PC-9 (cell line): ENCODE results near the gene DMAP1. TPM values are rescaled to one million over a fixed set of nuclear protein-coding genes. Genes with fewer than 3 reads are reported as not detected.

ENCODE experiments used
- BruUV-seq: library from RNA; stranded (reverse); fragments of 400-500 nt; replicated peaks from 2 replicates; lab custom pipeline; 2021; lab: Mats Ljungman, UMichigan
- CTCF ChIA-PET: fragments of 300-600 bp; sonication (Branson Sonifier 250); formaldehyde crosslinking; loops from one replicate; lab custom pipeline; 2022; ENCODE audit warnings: antibody characterized with exemption; lab: Charles Lee
- POLR2A ChIA-PET: fragments of 300-600 bp; sonication (Branson Sonifier 250); formaldehyde crosslinking; loops from one replicate; lab custom pipeline; 2022; ENCODE audit warnings: antibody characterized with exemption; ENCODE audit not compliant: unreplicated experiment; lab: Charles Lee
- DNase-seq, 2 experiments: peaks; one replicate each; pipeline versions ENCODE4 v3.0.0 to v3.0.0-alpha.2; 2015 to 2022; ENCODE audit warnings: mixed read lengths in 1 of 2
- H2AFZ ChIP-seq: fragments of 200-600 bp; sonication (generic); 2 replicates; pipeline ENCODE4 v1.8.1; 2017; ENCODE audit warnings: antibody characterized with exemption
- H3F3A ChIP-seq: fragments of 200-600 bp; sonication (generic); 2 replicates; pipeline ENCODE4 v1.8.1; 2017; ENCODE audit warnings: antibody characterized with exemption, mild to moderate bottlenecking, low read depth; ENCODE audit not compliant: insufficient read depth
- H3K27ac ChIP-seq: fragments of 200-600 bp; sonication (generic); 2 replicates; pipeline ENCODE4 v1.6.1; 2016; ENCODE audit warnings: mixed run types
- H3K27me3 ChIP-seq: fragments of 200-600 bp; sonication (generic); 2 replicates; pipeline ENCODE4 v1.6.1; 2016; ENCODE audit warnings: low read depth, mixed run types; ENCODE audit not compliant: insufficient read depth
- H3K36me3 ChIP-seq: fragments of 200-600 bp; sonication (generic); 2 replicates; pipeline ENCODE4 v1.6.1; 2016; ENCODE audit warnings: low read depth, mixed run types
- H3K4me1 ChIP-seq: fragments of 200-600 bp; sonication (generic); replicated peaks from 2 replicates; pipeline ENCODE4 v1.6.1; 2016; ENCODE audit warnings: mixed run types; ENCODE audit not compliant: insufficient read depth
- H3K4me2 ChIP-seq: fragments of 200-600 bp; sonication (generic); 2 replicates; pipeline ENCODE4 v1.6.1; 2017; ENCODE audit warnings: mixed run types
- H3K4me3 ChIP-seq: fragments of 200-600 bp; sonication (generic); 2 replicates; pipeline ENCODE4 v1.6.1; 2016; ENCODE audit warnings: mixed run types
- H3K79me2 ChIP-seq: fragments of 200-600 bp; sonication (generic); 2 replicates; pipeline ENCODE4 v1.6.1; 2017; ENCODE audit warnings: low read depth, mixed run types
- H3K9me2 ChIP-seq: fragments of 200-600 bp; sonication (generic); 2 replicates; pipeline ENCODE4 v1.8.1; 2017; ENCODE audit warnings: mild to moderate bottlenecking; ENCODE audit not compliant: insufficient read depth
- H3K9me3 ChIP-seq: fragments of 200-600 bp; sonication (generic); 2 replicates; pipeline ENCODE4 v1.8.1; 2016; ENCODE audit warnings: low read depth; ENCODE audit not compliant: insufficient read depth
- H4K20me1 ChIP-seq: fragments of 200-600 bp; sonication (generic); 2 replicates; pipeline ENCODE4 v1.8.1; 2017; ENCODE audit not compliant: insufficient read depth
- CTCF ChIP-seq: fragments of 200-600 bp; sonication (generic); conservative IDR thresholded peaks from 2 replicates; pipeline ENCODE4 v1.6.1; 2017; ENCODE audit warnings: mixed run types, antibody characterized with exemption, mild to moderate bottlenecking, moderate library complexity
- EZH2 ChIP-seq: fragments of 200-600 bp; sonication (generic); IDR thresholded peaks from 2 replicates; pipeline ENCODE4 v1.8.0; 2017; ENCODE audit warnings: antibody characterized with exemption, low read depth
- intact Hi-C: fragments of 100-400 bp; cut with micrococcal nuclease; formaldehyde crosslinking; loops from one replicate; pipeline ENCODE4 v1.10.0; 2022; ENCODE audit not compliant: unreplicated experiment
- total RNA-seq: library from RNA; stranded (reverse); gene quantifications from 2 replicates; pipeline ENCODE4 v1.2.3, GENCODE V29; 2021

DMAP1 gene
- total RNA-seq, 1 experiment from 2014 or later, result 54.2 TPM

GRCh38 chr1:44265656-44266358 is 52.5 kb downstream of the DMAP1 start:
- Histone ChIP-seq H4K20me1 (peaks cover 14% of the 10 kb centered on the region), H3F3A (no peaks in the 10 kb centered on the region), H2AFZ (no peak overlapping the region), H3K9me3 (no peaks in the 10 kb centered on the region), H3K9me2 (no peaks in the 10 kb centered on the region), H3K36me3 (no peaks in the 10 kb centered on the region), H3K27ac (no peak overlapping the region), H3K4me2 (no peak overlapping the region), H3K4me1 (peaks cover 14% of the 10 kb centered on the region), H3K27me3 (no peaks in the 10 kb centered on the region), H3K79me2 (no peaks in the 10 kb centered on the region), H3K4me3 (no peak overlapping the region)
- TF ChIP-seq CTCF (no peak), EZH2 (no peak)
- ChIA-PET POLR2A (no interaction called here), CTCF (no interaction called here)
- BruUV-seq, result no TSS peak
- intact Hi-C loops, result no loop called here
- DNase-seq, result no peak

DNA sequence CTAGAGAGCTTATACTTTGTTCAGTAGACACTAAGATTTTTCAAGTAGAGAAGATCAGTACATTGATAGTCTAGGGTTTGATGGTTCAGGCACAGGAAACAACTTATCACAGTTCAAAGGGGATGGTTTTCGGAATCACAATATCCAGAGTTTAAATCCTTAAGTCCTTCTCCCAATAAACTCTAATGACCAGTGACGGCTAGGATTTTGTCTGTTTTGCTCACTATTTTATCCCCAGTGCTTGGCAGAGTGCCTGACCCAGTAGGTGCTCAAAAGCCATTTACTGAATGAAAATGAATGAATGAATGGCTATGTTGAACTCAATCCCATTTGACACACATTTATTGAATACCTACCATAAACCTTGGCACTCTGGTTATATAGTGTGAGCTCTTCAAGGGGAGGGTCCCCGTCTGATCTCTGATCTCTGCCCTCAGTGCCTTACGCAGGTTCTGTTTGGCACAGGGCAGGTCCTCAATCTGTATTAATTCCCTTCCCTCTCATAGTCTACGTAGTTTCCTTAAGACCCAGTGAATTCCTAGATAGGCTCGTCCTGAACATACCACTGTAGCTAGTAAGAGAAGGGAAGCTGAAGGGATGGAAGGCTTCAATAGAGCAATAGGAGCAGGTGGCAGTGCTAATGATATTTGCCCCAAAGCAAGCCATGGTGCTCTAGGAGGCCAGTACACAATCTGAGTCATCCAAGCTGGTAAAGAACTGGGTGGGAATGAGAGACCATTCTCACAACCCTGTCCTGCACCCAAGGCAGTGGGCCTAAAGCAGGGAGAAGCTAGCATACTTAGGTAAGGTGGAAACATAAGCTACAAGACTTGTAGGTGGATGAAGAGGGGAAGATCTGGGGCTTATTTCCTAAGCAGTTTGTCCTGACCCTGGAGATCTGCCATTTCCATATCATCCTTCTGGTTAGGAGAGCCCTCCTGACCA is 53.4 kb downstream of the DMAP1 start:
- DNase-seq, result no peak
- ChIA-PET POLR2A (no interaction called here), CTCF (interaction anchor here (0.6 kb wide), 1 partner anchor 51 kb away, joined by 3 read pairs; no protein-coding TSS in a partner anchor)
- intact Hi-C loops, result no loop called here
- BruUV-seq, result no TSS peak
- H3K4me2 ChIP-seq, result no peak overlapping the region
- H4K20me1 ChIP-seq, result peaks cover 15% of the 10 kb centered on the region
- no peaks in the 10 kb centered on the region for H3F3A ChIP-seq
- no peaks in the 10 kb centered on the region for H3K9me2 ChIP-seq
- no peaks in the 10 kb centered on the region for H3K9me3 ChIP-seq
- no peak overlapping the region for H3K27ac ChIP-seq
- no peaks in the 10 kb centered on the region for H3K27me3 ChIP-seq
- no peak overlapping the region for H3K4me3 ChIP-seq
- no peaks in the 10 kb centered on the region for H3K36me3 ChIP-seq
- no peaks in the 10 kb centered on the region for H3K79me2 ChIP-seq
- H3K4me1 ChIP-seq, result peaks cover 5% of the 10 kb centered on the region; the same call in 1 of the 2 replicates
- TF ChIP-seq CTCF, result no peak
- TF ChIP-seq EZH2, result no peak
- no peak overlapping the region for H2AFZ ChIP-seq

DNA sequence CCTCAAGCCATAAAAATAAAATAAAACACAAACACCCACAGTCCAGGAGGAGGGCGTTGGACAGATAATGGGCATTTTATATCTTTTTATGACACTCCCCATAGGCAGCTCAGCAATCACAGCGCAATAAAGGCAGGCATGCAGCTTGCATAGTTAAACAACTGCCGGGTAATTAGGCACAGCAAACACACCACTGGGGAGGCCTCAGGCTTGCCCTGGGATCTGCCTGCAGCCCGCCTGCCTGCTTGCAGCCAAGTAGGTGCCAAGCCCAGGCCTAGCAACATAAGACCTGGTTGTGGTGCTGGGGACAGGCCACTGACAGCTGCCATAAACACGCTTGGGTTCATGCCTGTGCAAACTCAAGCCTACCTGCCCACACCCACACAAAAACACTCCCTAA is 54.2 kb downstream of the DMAP1 start:
- no peak for TF ChIP-seq EZH2
- no peak for TF ChIP-seq CTCF
- peaks cover 9% of the 10 kb centered on the region; the same call in 1 of the 2 replicates for H4K20me1 ChIP-seq
- CTCF ChIA-PET, result interaction anchor here (0.6 kb wide), 1 partner anchor 52 kb away, joined by 3 read pairs; no protein-coding TSS in a partner anchor

More for the DNA sequence above, 54.2 kb downstream of the DMAP1 start:
- H3K4me1 ChIP-seq, result no peaks in the 10 kb centered on the region
- no peak overlapping the region for H3K4me3 ChIP-seq
- no TSS peak for BruUV-seq
- H3K9me3 ChIP-seq, result no peaks in the 10 kb centered on the region
- H3K9me2 ChIP-seq, result no peaks in the 10 kb centered on the region
- H3K36me3 ChIP-seq, result no peaks in the 10 kb centered on the region
- intact Hi-C loops, result no loop called here
- no peaks in the 10 kb centered on the region for H3K27me3 ChIP-seq
- no peaks in the 10 kb centered on the region for H3K79me2 ChIP-seq
- no peak overlapping the region for H2AFZ ChIP-seq
- no peaks in the 10 kb centered on the region for H3F3A ChIP-seq
- H3K4me2 ChIP-seq, result no peak overlapping the region
- no peak overlapping the region for H3K27ac ChIP-seq
- no peak for DNase-seq
- POLR2A ChIA-PET, result no interaction called here
